HCT116 (cell line): Measurements from ENCODE around the gene TSPAN15. TPM values are rescaled to one million over a fixed set of nuclear protein-coding genes. Genes with fewer than 3 reads are reported as not detected.

Experiments
- ATAC-seq: fragments of 200-7000 bp; cut with Tn5 transposase; 2 replicates; pipeline ENCODE4 v1.9.1; 2020; ENCODE audit warnings: mild to moderate bottlenecking, moderate library complexity
- BruUV-seq: library from RNA; stranded (reverse); fragments of 400-500 nt; replicated peaks from 2 replicates; lab custom pipeline; 2021; lab: Mats Ljungman, UMichigan
- CTCF ChIA-PET: fragments of 300-600 bp; sonication (Branson Sonifier 250); formaldehyde crosslinking; loops from one replicate; lab custom pipeline; 2021; ENCODE audit warnings: antibody characterized with exemption; lab: Charles Lee
- POLR2A ChIA-PET: fragments of 300-600, 350-600 bp; sonication (Branson Sonifier 250); formaldehyde crosslinking; loops from one replicate; lab custom pipeline; 2021; ENCODE audit warnings: antibody characterized with exemption; lab: Charles Lee
- RAD21 ChIA-PET, 2 experiments: fragments of 300-600 bp; sonication (Branson Sonifier 250); formaldehyde crosslinking; loops; one replicate each; lab custom pipeline; 2023; ENCODE audit warnings: low total read pairs in 2 of 2; ENCODE audit not compliant: uncharacterized antibody in 2 of 2, unreplicated experiment in 2 of 2, low non-redundant PET in 1 of 2; lab: Charles Lee
- DNase-seq: peaks from one replicate; pipeline ENCODE4 v3.0.0-alpha.2; 2010; ENCODE audit warnings: low read depth, low spot score
- H2AFZ ChIP-seq: fragments of 200-600 bp; shearing (Covaris generic), sonication (generic); 2 replicates; pipeline ENCODE4 v1.6.1; 2017; ENCODE audit warnings: low read depth, mixed run types, mixed read lengths, antibody characterized with exemption, low read length; ENCODE audit not compliant: poor library complexity, severe bottlenecking
- H3K27ac ChIP-seq: 2 replicates; pipeline ENCODE4 v1.5.1; 2012; ENCODE audit warnings: low read depth, low read length
- H3K27me3 ChIP-seq: fragments of 200-600 bp; sonication (generic); 2 replicates; pipeline ENCODE4 v1.6.1; 2016; ENCODE audit warnings: mixed run types, low read length, mixed read lengths; ENCODE audit not compliant: insufficient read depth
- H3K36me3 ChIP-seq, 2 experiments: fragments of 200-500 bp in 1 of 2; fragments of 200-600 bp in 1 of 2; sonication (Bioruptor generic) in 1 of 2; sonication (generic) in 1 of 2; 2 replicates each; pipeline versions ENCODE4 v1.5.1 to v1.6.1; 2014 to 2016; ENCODE audit warnings: low read length in 2 of 2, inconsistent platforms in 1 of 2, mixed read lengths in 1 of 2, mixed run types in 1 of 2; ENCODE audit not compliant: insufficient read depth in 2 of 2, control insufficient read depth in 1 of 2
- H3K4me1 ChIP-seq, 2 experiments: fragments of 200-600 bp in 1 of 2; sonication (generic) in 1 of 2; 2 replicates each; pipeline versions ENCODE4 v1.5.1 to v1.6.1; 2012 to 2017; ENCODE audit warnings: low read length in 2 of 2, inconsistent platforms in 1 of 2, mild to moderate bottlenecking in 1 of 2, mixed read lengths in 1 of 2, mixed run types in 1 of 2, moderate library complexity in 1 of 2; ENCODE audit not compliant: insufficient read depth in 2 of 2, control insufficient read depth in 1 of 2
- H3K4me2 ChIP-seq: fragments of 200-600 bp; sonication (generic); 2 replicates; pipeline ENCODE4 v1.6.1; 2017; ENCODE audit warnings: mixed run types, low read length, mixed read lengths
- H3K4me3 ChIP-seq, 2 experiments: fragments of 200-600 bp in 1 of 2; sonication (generic) in 1 of 2; replicated peaks in 1 of 2; 2 replicates each; pipeline ENCODE4 v1.5.1; 2011 to 2016; ENCODE audit warnings: low read length in 2 of 2, control low read depth in 1 of 2, low read depth in 1 of 2, mild to moderate bottlenecking in 1 of 2, mixed read lengths in 1 of 2, mixed run types in 1 of 2
- H3K79me2 ChIP-seq: fragments of 200-600 bp; sonication (generic); 2 replicates; pipeline ENCODE4 v1.6.1; 2017; ENCODE audit warnings: mild to moderate bottlenecking, mixed run types, low read length, moderate library complexity, mixed read lengths; ENCODE audit not compliant: insufficient read depth
- H3K9ac ChIP-seq: fragments of 200-600 bp; sonication (generic); 2 replicates; pipeline ENCODE4 v1.6.1; 2016; ENCODE audit warnings: low read length, mixed read lengths
- H3K9me2 ChIP-seq: fragments of 200-600 bp; sonication (generic), shearing (Covaris generic); 2 replicates; pipeline ENCODE4 v1.6.1; 2017; ENCODE audit warnings: mixed run types, mild to moderate bottlenecking, moderate library complexity; ENCODE audit not compliant: insufficient read depth
- H3K9me3 ChIP-seq, 2 experiments: fragments of 200-500 bp in 1 of 2; fragments of 200-600 bp in 1 of 2; sonication (Bioruptor generic) in 1 of 2; sonication (generic) in 1 of 2; 2 replicates each; pipeline ENCODE4 v1.6.1; 2014 to 2017; ENCODE audit warnings: low read length in 2 of 2, mixed read lengths in 2 of 2, inconsistent platforms in 1 of 2, low read depth in 1 of 2, mild to moderate bottlenecking in 1 of 2, mixed run types in 1 of 2, moderate library complexity in 1 of 2; ENCODE audit not compliant: control insufficient read depth in 1 of 2, insufficient read depth in 1 of 2
- H4K20me1 ChIP-seq: fragments of 200-600 bp; sonication (generic), shearing (Covaris generic); 2 replicates; pipeline ENCODE4 v1.6.1; 2017; ENCODE audit warnings: mixed run types, mild to moderate bottlenecking, moderate library complexity; ENCODE audit not compliant: insufficient read depth
- CBX3 ChIP-seq: IDR thresholded peaks from 2 replicates; pipeline ENCODE4 v1.6.1; 2012; ENCODE audit warnings: low read depth
- EZH2 ChIP-seq: fragments of 200-600 bp; sonication (generic); IDR thresholded peaks from 2 replicates; pipeline ENCODE4 v1.6.1; 2017; ENCODE audit warnings: antibody characterized with exemption, mixed run types
- FOSL1 ChIP-seq: IDR thresholded peaks from 2 replicates; pipeline ENCODE4 v1.6.1; 2012; ENCODE audit warnings: low read depth
- JUND ChIP-seq: IDR thresholded peaks from 2 replicates; pipeline ENCODE4 v1.6.1; 2012
- POLR2A ChIP-seq: IDR thresholded peaks from 2 replicates; pipeline ENCODE4 v1.7.0; 2011; ENCODE audit warnings: borderline replicate concordance; ENCODE audit not compliant: insufficient read depth, insufficient read length; ENCODE audit errors: extremely low read depth
- POLR2AphosphoS5 ChIP-seq: IDR thresholded peaks from 2 replicates; pipeline ENCODE4 v1.6.1; 2011; ENCODE audit warnings: mild to moderate bottlenecking, low read depth, low read length, moderate library complexity
- SIN3A ChIP-seq: IDR thresholded peaks from 2 replicates; pipeline ENCODE4 v1.6.1; 2012; ENCODE audit warnings: low read depth
- SP1 ChIP-seq: IDR thresholded peaks from 2 replicates; pipeline ENCODE4 v1.6.1; 2012; ENCODE audit warnings: low read depth
- SRF ChIP-seq: IDR thresholded peaks from 2 replicates; pipeline ENCODE4 v1.6.1; 2012; ENCODE audit warnings: low read depth
- TCF7L2 ChIP-seq: IDR thresholded peaks from 2 replicates; pipeline ENCODE4 v1.7.0; 2011; ENCODE audit warnings: borderline replicate concordance, inconsistent platforms; ENCODE audit not compliant: insufficient read depth, insufficient read length; ENCODE audit errors: extremely low read depth
- YY1 ChIP-seq: IDR thresholded peaks from 2 replicates; pipeline ENCODE4 v1.6.1; 2011; ENCODE audit warnings: low read length, low read depth, moderate library complexity, mild to moderate bottlenecking; ENCODE audit not compliant: insufficient replicate concordance; ENCODE audit errors: extremely low read depth
- ZFX ChIP-seq: fragments of 450-650 bp; IDR thresholded peaks from 2 replicates; pipeline ENCODE4 v1.6.1; 2017
- ZNF274 ChIP-seq: fragments of 200-500 bp; sonication (Bioruptor generic); IDR thresholded peaks from 2 replicates; pipeline ENCODE4 v1.6.1; 2014; ENCODE audit warnings: mild to moderate bottlenecking, low read depth, low read length, inconsistent platforms
- intact Hi-C: fragments of 100-400 bp; cut with micrococcal nuclease; formaldehyde crosslinking; loops from 2 replicates; pipeline ENCODE4 v1.10.0; 2022
- total RNA-seq: library from RNA; stranded (reverse); gene quantifications from one replicate; pipeline ENCODE4 v1.2.1, GENCODE V29; 2021; ENCODE audit not compliant: unreplicated experiment
- TF ChIP-seq, protein P1 (sequence below): IDR thresholded peaks from 2 replicates; pipeline ENCODE4 v1.6.1; 2011; ENCODE audit warnings: mild to moderate bottlenecking, low read length, moderate library complexity; ENCODE audit not compliant: insufficient replicate concordance; ENCODE audit errors: extremely low read depth
- TF ChIP-seq, protein P2 (sequence below): IDR thresholded peaks from 2 replicates; pipeline ENCODE4 v1.6.1; 2012
- TF ChIP-seq, protein P3 (sequence below): IDR thresholded peaks from 2 replicates; pipeline ENCODE4 v1.6.1; 2012; ENCODE audit warnings: low read depth
- TF ChIP-seq, protein P4 (sequence below): IDR thresholded peaks from 2 replicates; pipeline ENCODE4 v1.6.1; 2012

TSPAN15 gene
- total RNA-seq, 1 experiment from 2014 or later: 16.0 TPM

DNA sequence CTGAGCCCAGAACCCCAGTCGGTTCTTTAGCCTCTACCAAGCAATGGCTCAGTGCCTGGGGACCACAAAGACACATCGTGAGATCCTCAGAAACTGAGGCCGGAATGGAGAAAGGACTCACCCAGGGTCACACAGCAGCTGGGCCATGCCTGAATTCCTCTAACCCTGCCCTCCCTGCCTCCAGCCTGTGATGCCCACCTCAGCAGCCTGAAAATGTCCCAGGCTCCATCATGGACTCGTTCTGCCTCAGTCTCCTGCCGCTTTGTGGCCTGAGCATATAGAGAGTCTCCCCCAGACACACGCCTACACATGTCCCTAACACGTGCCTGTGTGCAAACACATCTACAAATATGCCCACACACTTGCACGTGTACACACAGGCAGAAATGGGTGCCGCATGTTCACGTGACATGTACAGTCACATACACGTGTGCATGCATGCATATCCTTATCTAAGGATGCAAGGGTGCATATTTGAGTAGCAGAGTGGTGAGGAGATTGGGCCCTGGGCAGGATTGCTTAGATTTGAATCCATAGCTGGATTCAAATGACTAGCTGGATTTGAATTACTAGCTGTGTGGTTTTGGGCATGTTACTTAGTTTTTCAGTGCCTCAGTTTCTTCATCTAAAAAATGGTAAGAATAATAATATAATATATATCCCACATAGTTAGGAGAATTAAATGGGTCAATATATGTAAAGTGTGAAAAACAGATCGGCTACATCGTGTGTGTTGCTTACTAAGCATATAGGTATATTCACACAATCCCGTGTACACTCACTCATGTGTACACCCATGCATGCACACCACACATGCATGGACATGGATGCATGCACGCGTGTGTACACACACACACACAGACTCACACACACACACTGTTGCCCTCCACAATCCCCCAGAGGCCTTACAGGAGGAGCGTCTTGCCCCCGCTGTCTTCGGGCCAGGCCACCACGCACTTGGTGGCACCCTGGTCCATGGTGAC, 36.9 kb upstream of the TSPAN15 start:
- POLR2A ChIA-PET: no interaction called here
- ATAC-seq (no peak), DNase-seq (no peak)
- no peaks in the 10 kb centered on the region for H3K36me3 ChIP-seq
- H4K20me1 ChIP-seq: no peaks in the 10 kb centered on the region
- H3K9ac ChIP-seq: no peak overlapping the region
- no TSS peak for BruUV-seq
- H3K4me2 ChIP-seq: no peak overlapping the region
- no peaks in the 10 kb centered on the region for H3K9me2 ChIP-seq
- TF ChIP-seq YY1: no peak
- no peak for TF ChIP-seq TCF7L2
- no peak for TF ChIP-seq CBX3
- TF ChIP-seq JUND: no peak
- TF ChIP-seq SIN3A: no peak
- no peak for TF ChIP-seq SP1
- TF ChIP-seq SRF: no peak
- TF ChIP-seq, protein P1, sequence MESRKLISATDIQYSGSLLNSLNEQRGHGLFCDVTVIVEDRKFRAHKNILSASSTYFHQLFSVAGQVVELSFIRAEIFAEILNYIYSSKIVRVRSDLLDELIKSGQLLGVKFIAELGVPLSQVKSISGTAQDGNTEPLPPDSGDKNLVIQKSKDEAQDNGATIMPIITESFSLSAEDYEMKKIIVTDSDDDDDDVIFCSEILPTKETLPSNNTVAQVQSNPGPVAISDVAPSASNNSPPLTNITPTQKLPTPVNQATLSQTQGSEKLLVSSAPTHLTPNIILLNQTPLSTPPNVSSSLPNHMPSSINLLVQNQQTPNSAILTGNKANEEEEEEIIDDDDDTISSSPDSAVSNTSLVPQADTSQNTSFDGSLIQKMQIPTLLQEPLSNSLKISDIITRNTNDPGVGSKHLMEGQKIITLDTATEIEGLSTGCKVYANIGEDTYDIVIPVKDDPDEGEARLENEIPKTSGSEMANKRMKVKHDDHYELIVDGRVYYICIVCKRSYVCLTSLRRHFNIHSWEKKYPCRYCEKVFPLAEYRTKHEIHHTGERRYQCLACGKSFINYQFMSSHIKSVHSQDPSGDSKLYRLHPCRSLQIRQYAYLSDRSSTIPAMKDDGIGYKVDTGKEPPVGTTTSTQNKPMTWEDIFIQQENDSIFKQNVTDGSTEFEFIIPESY: no peak
- TF ChIP-seq, protein P2, sequence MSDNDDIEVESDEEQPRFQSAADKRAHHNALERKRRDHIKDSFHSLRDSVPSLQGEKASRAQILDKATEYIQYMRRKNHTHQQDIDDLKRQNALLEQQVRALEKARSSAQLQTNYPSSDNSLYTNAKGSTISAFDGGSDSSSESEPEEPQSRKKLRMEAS: no peak
- no peak for TF ChIP-seq ZFX
- TF ChIP-seq ZNF274: no peak
- TF ChIP-seq, protein P3, sequence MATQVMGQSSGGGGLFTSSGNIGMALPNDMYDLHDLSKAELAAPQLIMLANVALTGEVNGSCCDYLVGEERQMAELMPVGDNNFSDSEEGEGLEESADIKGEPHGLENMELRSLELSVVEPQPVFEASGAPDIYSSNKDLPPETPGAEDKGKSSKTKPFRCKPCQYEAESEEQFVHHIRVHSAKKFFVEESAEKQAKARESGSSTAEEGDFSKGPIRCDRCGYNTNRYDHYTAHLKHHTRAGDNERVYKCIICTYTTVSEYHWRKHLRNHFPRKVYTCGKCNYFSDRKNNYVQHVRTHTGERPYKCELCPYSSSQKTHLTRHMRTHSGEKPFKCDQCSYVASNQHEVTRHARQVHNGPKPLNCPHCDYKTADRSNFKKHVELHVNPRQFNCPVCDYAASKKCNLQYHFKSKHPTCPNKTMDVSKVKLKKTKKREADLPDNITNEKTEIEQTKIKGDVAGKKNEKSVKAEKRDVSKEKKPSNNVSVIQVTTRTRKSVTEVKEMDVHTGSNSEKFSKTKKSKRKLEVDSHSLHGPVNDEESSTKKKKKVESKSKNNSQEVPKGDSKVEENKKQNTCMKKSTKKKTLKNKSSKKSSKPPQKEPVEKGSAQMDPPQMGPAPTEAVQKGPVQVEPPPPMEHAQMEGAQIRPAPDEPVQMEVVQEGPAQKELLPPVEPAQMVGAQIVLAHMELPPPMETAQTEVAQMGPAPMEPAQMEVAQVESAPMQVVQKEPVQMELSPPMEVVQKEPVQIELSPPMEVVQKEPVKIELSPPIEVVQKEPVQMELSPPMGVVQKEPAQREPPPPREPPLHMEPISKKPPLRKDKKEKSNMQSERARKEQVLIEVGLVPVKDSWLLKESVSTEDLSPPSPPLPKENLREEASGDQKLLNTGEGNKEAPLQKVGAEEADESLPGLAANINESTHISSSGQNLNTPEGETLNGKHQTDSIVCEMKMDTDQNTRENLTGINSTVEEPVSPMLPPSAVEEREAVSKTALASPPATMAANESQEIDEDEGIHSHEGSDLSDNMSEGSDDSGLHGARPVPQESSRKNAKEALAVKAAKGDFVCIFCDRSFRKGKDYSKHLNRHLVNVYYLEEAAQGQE: no peak
- TF ChIP-seq, protein P4, sequence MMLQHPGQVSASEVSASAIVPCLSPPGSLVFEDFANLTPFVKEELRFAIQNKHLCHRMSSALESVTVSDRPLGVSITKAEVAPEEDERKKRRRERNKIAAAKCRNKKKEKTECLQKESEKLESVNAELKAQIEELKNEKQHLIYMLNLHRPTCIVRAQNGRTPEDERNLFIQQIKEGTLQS: no peak
- no peak for TF ChIP-seq FOSL1
- TF ChIP-seq EZH2: no peak
- no peak for TF ChIP-seq POLR2AphosphoS5
- TF ChIP-seq POLR2A: no peak
- RAD21 ChIA-PET: no interaction called here
- CTCF ChIA-PET: no interaction called here
- intact Hi-C loops: no loop called here
- no peaks in the 10 kb centered on the region for H3K27me3 ChIP-seq
- no peaks in the 10 kb centered on the region for H3K79me2 ChIP-seq
- H3K9me3 ChIP-seq: no peaks in the 10 kb centered on the region
- H3K4me3 ChIP-seq: no peak overlapping the region
- H3K4me1 ChIP-seq: peaks cover 5 to 17% of the 10 kb centered on the region in 2 experiments
- H2AFZ ChIP-seq: no peak overlapping the region
- H3K27ac ChIP-seq: no peak overlapping the region
